GF-D8 (cell line): ENCODE results near the gene METTL14.

ENCODE experiments used
- DNase-seq: peaks from one replicate; lab custom pipeline; 2025; lab: John Stamatoyannopoulos, UW

Gene METTL14

GRCh38 chr4:118734491-118735205 lies 49.5 kb downstream of the METTL14 start:
- DNase-seq, result no peak

- DNase-seq, result no peak
Observed at GRCh38 chr4:118736900-118737299, 51.7 kb downstream of the METTL14 start.

- DNase-seq, result no peak
Observed at GRCh38 chr4:118738090-118738489, 52.9 kb downstream of the METTL14 start.

- DNase-seq, result no peak
Observed at GRCh38 chr4:118739022-118739713, 54.0 kb downstream of the METTL14 start.

- no peak for DNase-seq
Observed at GRCh38 chr4:118740869-118741268, 55.7 kb downstream of the METTL14 start.

- DNase-seq, result no peak
Observed at GRCh38 chr4:118741301-118741855, 56.2 kb downstream of the METTL14 start.

- DNase-seq, result no peak
Observed at GRCh38 chr4:118742050-118742449, 56.9 kb downstream of the METTL14 start.

- no peak for DNase-seq
Observed at GRCh38 chr4:118743867-118744266, 58.7 kb downstream of the METTL14 start.

GRCh38 chr4:118745357-118745756 lies 60.2 kb downstream of the METTL14 start:
- no peak for DNase-seq

- no peak for DNase-seq
Observed at GRCh38 chr4:118746251-118746919, 61.2 kb downstream of the METTL14 start.

- DNase-seq, result no peak
Observed at GRCh38 chr4:118749347-118749988, 64.3 kb downstream of the METTL14 start.

GRCh38 chr4:118751629-118752323 lies 66.6 kb downstream of the METTL14 start:
- no peak for DNase-seq

- DNase-seq, result no peak
Observed at GRCh38 chr4:118752551-118752950, 67.4 kb downstream of the METTL14 start.

GRCh38 chr4:118753096-118753495 lies 67.9 kb downstream of the METTL14 start:
- no peak for DNase-seq

GRCh38 chr4:118753685-118754084 lies 68.5 kb downstream of the METTL14 start:
- DNase-seq, result no peak

GRCh38 chr4:118754890-118755289 lies 69.7 kb downstream of the METTL14 start:
- no peak for DNase-seq

- no peak for DNase-seq
Observed at GRCh38 chr4:118755438-118756226, 70.4 kb downstream of the METTL14 start.

- no peak for DNase-seq
Observed at GRCh38 chr4:118756429-118756828, 71.2 kb downstream of the METTL14 start.

GRCh38 chr4:118756958-118757357 lies 71.8 kb downstream of the METTL14 start:
- DNase-seq, result no peak

GRCh38 chr4:118757761-118758251 lies 72.6 kb downstream of the METTL14 start:
- DNase-seq, result no peak

GRCh38 chr4:118758293-118758692 lies 73.1 kb downstream of the METTL14 start:
- no peak for DNase-seq
